MM.1S (cell line): ENCODE results near the gene RBM15B.

Experiments
- EZH2 ChIP-seq: fragments of 300-600 bp; sonication (generic); optimal IDR thresholded peaks from 2 replicates; pipeline ENCODE3; 2017; ENCODE audit warnings: low read depth, mild to moderate bottlenecking, antibody characterized with exemption, low read length, mixed read lengths
- TF ChIP-seq, protein P1 (sequence below): fragments of 300-600 bp; sonication (generic); IDR thresholded peaks from 2 replicates; pipeline ENCODE4 v1.5.1; 2016; ENCODE audit warnings: antibody characterized with exemption, low read length, mixed read lengths

DNA sequence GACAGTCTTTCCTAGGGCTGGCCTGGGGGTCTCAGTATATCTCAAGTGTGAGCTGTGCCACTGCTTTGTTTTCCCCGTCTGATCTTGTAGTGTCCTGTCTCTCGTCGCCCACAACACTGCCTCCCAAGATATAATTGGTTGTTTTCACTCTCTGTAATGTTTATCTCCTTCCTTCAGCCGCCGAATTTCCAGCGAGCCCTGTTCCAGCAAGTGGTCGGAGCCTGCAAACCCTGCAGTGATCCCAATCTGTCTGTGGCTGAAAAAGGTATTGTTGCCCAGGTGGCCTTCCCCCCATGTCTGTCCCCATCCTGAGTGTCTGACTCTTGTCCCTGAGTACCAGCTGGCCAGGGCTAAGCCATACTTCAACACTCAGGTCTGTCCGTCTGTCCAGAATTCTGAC is 15.5 kb upstream of the RBM15B start:
- TF ChIP-seq, protein P1, sequence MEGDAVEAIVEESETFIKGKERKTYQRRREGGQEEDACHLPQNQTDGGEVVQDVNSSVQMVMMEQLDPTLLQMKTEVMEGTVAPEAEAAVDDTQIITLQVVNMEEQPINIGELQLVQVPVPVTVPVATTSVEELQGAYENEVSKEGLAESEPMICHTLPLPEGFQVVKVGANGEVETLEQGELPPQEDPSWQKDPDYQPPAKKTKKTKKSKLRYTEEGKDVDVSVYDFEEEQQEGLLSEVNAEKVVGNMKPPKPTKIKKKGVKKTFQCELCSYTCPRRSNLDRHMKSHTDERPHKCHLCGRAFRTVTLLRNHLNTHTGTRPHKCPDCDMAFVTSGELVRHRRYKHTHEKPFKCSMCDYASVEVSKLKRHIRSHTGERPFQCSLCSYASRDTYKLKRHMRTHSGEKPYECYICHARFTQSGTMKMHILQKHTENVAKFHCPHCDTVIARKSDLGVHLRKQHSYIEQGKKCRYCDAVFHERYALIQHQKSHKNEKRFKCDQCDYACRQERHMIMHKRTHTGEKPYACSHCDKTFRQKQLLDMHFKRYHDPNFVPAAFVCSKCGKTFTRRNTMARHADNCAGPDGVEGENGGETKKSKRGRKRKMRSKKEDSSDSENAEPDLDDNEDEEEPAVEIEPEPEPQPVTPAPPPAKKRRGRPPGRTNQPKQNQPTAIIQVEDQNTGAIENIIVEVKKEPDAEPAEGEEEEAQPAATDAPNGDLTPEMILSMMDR = no peak
- no peak for TF ChIP-seq EZH2
